Left hindlimb (tissue), 1 donor: ENCODE results near the gene TMEM43.
A peak's percentile ranks its signal among the peaks of the same experiment; 100 is the strongest.
"Not testable (repeated sequence)": the region's sequence is repeated elsewhere in the genome, so short reads cannot be mapped to it uniquely, and the experiment has no call there.

Experiments
- DNase-seq: peaks from one replicate; pipeline ENCODE4 v3.0.0-alpha.2; 2018

The TMEM43 gene

GRCh38 chr3:14124615-14125192 lies at the start of gene TMEM43, which contains the start of gene CHCHD4:
Gene TMEM43 (plus strand): TSS chr3:14125052. CDS start chr3:14125194, 142 bp downstream.
Gene CHCHD4 (minus strand): TSS chr3:14124870. CDS start chr3:14124676, 194 bp downstream.
- peak; percentile 99 for DNase-seq

GRCh38 chr3:14075233-14075632 lies 49.6 kb upstream of the TMEM43 start:
- DNase-seq: not testable (repeated sequence)

- DNase-seq: no peak
Observed at GRCh38 chr3:14077310-14077709, 47.5 kb upstream of the TMEM43 start.

GRCh38 chr3:14082108-14082657 lies 42.7 kb upstream of the TMEM43 start:
- DNase-seq: no peak

- not testable (repeated sequence) for DNase-seq
Observed at GRCh38 chr3:14087461-14087860, 37.4 kb upstream of the TMEM43 start.

- not testable (repeated sequence) for DNase-seq
Observed at GRCh38 chr3:14091959-14092358, 32.9 kb upstream of the TMEM43 start.

- no peak for DNase-seq
Observed at GRCh38 chr3:14092464-14092863, 32.4 kb upstream of the TMEM43 start.

GRCh38 chr3:14093831-14094230 lies 31.0 kb upstream of the TMEM43 start:
- DNase-seq: no peak

GRCh38 chr3:14096742-14097141 lies 28.1 kb upstream of the TMEM43 start:
- DNase-seq: no peak

GRCh38 chr3:14097616-14098391 lies 27.0 kb upstream of the TMEM43 start:
- DNase-seq: no peak

GRCh38 chr3:14109821-14110220 lies 15.0 kb upstream of the TMEM43 start:
- DNase-seq: not testable (repeated sequence)

- no peak for DNase-seq
Observed at GRCh38 chr3:14110699-14111098, 14.2 kb upstream of the TMEM43 start.

GRCh38 chr3:14113965-14114635 lies 10.8 kb upstream of the TMEM43 start:
- no peak for DNase-seq

- DNase-seq: no peak
Observed at GRCh38 chr3:14117468-14118399, 7.1 kb upstream of the TMEM43 start.

GRCh38 chr3:14118400-14119381 lies 6.2 kb upstream of the TMEM43 start:
- DNase-seq: no peak

GRCh38 chr3:14119651-14120050 lies 5.2 kb upstream of the TMEM43 start:
- no peak for DNase-seq

GRCh38 chr3:14120111-14120920 lies 4.5 kb upstream of the TMEM43 start:
- no peak for DNase-seq

- DNase-seq: not testable (repeated sequence)
Observed at GRCh38 chr3:14120921-14121448, 3.9 kb upstream of the TMEM43 start.

- no peak for DNase-seq
Observed at GRCh38 chr3:14121859-14122258, 3.0 kb upstream of the TMEM43 start.

GRCh38 chr3:14122301-14122700 lies 2.6 kb upstream of the TMEM43 start:
- no peak for DNase-seq
